ENCODE results near the gene PHACTR1. TPM values are rescaled to one million over a fixed set of nuclear protein-coding genes. Genes with fewer than 3 reads are reported as not detected.

The PHACTR1 gene
- polyA plus RNA-seq, 1 of the 3 experiments (the other 2 are of a cell fraction): 0.12 TPM

- Histone ChIP-seq H3K27me3 (ENCODE audit: insufficient read depth) (no peaks in the 10 kb centered on the region), H3K4me1 (ENCODE audit: control insufficient read depth in 1 of 2, insufficient read depth in 2 of 2, low read depth in 1 of 2, low read length in 1 of 2) (peaks cover 0 to 7% of the 10 kb centered on the region in 2 experiments; a peak in 2 of 4 replicates), H3K36me3 (replicated peaks in 1 of 2; ENCODE audit: control insufficient read depth in 1 of 2, insufficient read depth in 2 of 2, low read length in 1 of 2) (no peaks in the 10 kb centered on the region), H3K9ac (no peak overlapping the region), H3F3A (replicated peaks; ENCODE audit: insufficient read depth) (no peaks in the 10 kb centered on the region), H3K4me3 (ENCODE audit: low read depth in 2 of 2, low read length in 1 of 2) (no peak overlapping the region), H3K79me2 (ENCODE audit: insufficient read depth) (no peaks in the 10 kb centered on the region), H3K4me2 (no peak overlapping the region), H3K9me3 (no peaks in the 10 kb centered on the region), H3K9me2 (no peaks in the 10 kb centered on the region), H3K27ac (ENCODE audit: low read depth in 2 of 2, low read length in 1 of 2) (no peak overlapping the region), H2AFZ (ENCODE audit: low read depth) (no peak overlapping the region), H4K20me1 (ENCODE audit: insufficient read depth) (no peaks in the 10 kb centered on the region)
- TF ChIP-seq NFIC (IDR thresholded peaks at IDR 0.05; ENCODE audit: borderline replicate concordance) (no peak), PBX3 (IDR thresholded peaks at IDR 0.05) (no peak), NRF1 (IDR thresholded peaks at IDR 0.05; ENCODE audit: low read depth, low read length) (no peak), POLR2AphosphoS5 (IDR thresholded peaks at IDR 0.05; ENCODE audit: low read depth, low read length) (no peak)
- ChIA-PET POLR2A (interaction anchor here (0.6 kb wide), 1 partner anchor 341 kb away, joined by 3 read pairs; no protein-coding TSS in a partner anchor), CTCF (interaction anchor here (2.2 kb wide), 1 partner anchor 81 kb away, joined by 6 read pairs; no protein-coding TSS in a partner anchor)
- WGBS (ENCODE audit: low lambda C conversion rate): 61% methylated on average over 3 of the region's 3 CpGs
- DNase-seq: no peak
Measured at GRCh38 chr6:12719017-12719416, 2.5 kb downstream of the PHACTR1 start.

GRCh38 chr6:12720310-12720709 is 3.7 kb downstream of the PHACTR1 start:
- no peaks in the 10 kb centered on the region for H3K79me2 ChIP-seq (ENCODE audit: insufficient read depth)

More at GRCh38 chr6:12720310-12720709, 3.7 kb downstream of the PHACTR1 start:
- Histone ChIP-seq H3K27ac (ENCODE audit: low read depth in 2 of 2, low read length in 1 of 2) (no peak overlapping the region), H3K9me2 (no peaks in the 10 kb centered on the region), H3K9ac (no peak overlapping the region), H3K27me3 (ENCODE audit: insufficient read depth) (no peaks in the 10 kb centered on the region), H3K4me1 (ENCODE audit: control insufficient read depth in 1 of 2, insufficient read depth in 2 of 2, low read depth in 1 of 2, low read length in 1 of 2) (peaks cover 0 to 7% of the 10 kb centered on the region in 2 experiments; a peak in 2 of 4 replicates), H3K4me3 (ENCODE audit: low read depth in 2 of 2, low read length in 1 of 2) (no peak overlapping the region), H3K4me2 (no peak overlapping the region), H2AFZ (ENCODE audit: low read depth) (no peak overlapping the region), H3K9me3 (no peaks in the 10 kb centered on the region), H4K20me1 (ENCODE audit: insufficient read depth) (no peaks in the 10 kb centered on the region), H3F3A (replicated peaks; ENCODE audit: insufficient read depth) (no peaks in the 10 kb centered on the region), H3K36me3 (replicated peaks in 1 of 2; ENCODE audit: control insufficient read depth in 1 of 2, insufficient read depth in 2 of 2, low read length in 1 of 2) (no peaks in the 10 kb centered on the region)
- WGBS (ENCODE audit: low lambda C conversion rate): 58% methylated on average over 7 of the region's 7 CpGs
- no peak for DNase-seq
- POLR2A ChIA-PET: no interaction called here
- CTCF ChIA-PET: no interaction called here
- TF ChIP-seq SIN3A (IDR thresholded peaks at IDR 0.05; ENCODE audit: borderline replicate concordance, low read depth, low read length) (no peak), RXRA (IDR thresholded peaks at IDR 0.05; ENCODE audit: borderline replicate concordance, low read depth) (no peak), USF1 (IDR thresholded peaks at IDR 0.05; ENCODE audit: borderline replicate concordance, low read depth) (no peak), SMC3 (IDR thresholded peaks at IDR 0.05; ENCODE audit: low read depth, low read length) (no peak), PBX3 (IDR thresholded peaks at IDR 0.05) (no peak), POLR2AphosphoS5 (IDR thresholded peaks at IDR 0.05; ENCODE audit: low read depth, low read length) (no peak), CTCF (IDR thresholded peaks at IDR 0.05) (no peak), RFX5 (IDR thresholded peaks at IDR 0.05; ENCODE audit: low read length) (no peak), USF2 (IDR thresholded peaks at IDR 0.05; ENCODE audit: borderline replicate concordance, low read depth, low read length) (no peak)

All from SK-N-SH (cell line).